ENCODE data around the gene ADARB2.

DNA sequence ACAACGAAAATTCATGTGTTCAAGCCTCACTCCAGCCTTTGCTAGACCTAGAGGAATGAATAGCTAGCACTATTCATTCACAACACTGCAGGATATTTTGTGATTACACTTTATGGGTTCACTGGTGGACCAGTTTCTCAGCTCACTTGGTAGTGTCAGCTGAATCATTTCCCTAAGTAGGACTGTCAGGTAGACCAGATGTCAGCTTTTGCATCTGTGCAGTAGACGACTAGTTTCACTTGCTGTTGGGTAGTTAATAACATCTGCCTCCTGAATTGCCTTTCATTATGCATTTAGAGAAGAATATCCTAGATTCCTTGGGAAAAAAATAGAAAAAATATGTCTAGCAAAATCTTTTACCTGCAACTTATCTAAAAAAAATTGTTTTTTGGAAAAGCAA lies 296.4 kb downstream of the ADARB2 start:
- TF ChIP-seq, protein P1, sequence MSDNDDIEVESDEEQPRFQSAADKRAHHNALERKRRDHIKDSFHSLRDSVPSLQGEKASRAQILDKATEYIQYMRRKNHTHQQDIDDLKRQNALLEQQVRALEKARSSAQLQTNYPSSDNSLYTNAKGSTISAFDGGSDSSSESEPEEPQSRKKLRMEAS (IDR thresholded peaks at IDR 0.05): no peak
- TF ChIP-seq, protein P2, sequence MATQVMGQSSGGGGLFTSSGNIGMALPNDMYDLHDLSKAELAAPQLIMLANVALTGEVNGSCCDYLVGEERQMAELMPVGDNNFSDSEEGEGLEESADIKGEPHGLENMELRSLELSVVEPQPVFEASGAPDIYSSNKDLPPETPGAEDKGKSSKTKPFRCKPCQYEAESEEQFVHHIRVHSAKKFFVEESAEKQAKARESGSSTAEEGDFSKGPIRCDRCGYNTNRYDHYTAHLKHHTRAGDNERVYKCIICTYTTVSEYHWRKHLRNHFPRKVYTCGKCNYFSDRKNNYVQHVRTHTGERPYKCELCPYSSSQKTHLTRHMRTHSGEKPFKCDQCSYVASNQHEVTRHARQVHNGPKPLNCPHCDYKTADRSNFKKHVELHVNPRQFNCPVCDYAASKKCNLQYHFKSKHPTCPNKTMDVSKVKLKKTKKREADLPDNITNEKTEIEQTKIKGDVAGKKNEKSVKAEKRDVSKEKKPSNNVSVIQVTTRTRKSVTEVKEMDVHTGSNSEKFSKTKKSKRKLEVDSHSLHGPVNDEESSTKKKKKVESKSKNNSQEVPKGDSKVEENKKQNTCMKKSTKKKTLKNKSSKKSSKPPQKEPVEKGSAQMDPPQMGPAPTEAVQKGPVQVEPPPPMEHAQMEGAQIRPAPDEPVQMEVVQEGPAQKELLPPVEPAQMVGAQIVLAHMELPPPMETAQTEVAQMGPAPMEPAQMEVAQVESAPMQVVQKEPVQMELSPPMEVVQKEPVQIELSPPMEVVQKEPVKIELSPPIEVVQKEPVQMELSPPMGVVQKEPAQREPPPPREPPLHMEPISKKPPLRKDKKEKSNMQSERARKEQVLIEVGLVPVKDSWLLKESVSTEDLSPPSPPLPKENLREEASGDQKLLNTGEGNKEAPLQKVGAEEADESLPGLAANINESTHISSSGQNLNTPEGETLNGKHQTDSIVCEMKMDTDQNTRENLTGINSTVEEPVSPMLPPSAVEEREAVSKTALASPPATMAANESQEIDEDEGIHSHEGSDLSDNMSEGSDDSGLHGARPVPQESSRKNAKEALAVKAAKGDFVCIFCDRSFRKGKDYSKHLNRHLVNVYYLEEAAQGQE (IDR thresholded peaks at IDR 0.05; ENCODE audit: low read depth): no peak
- TF ChIP-seq CEBPB (IDR thresholded peaks at IDR 0.05) (no peak), CREB1 (IDR thresholded peaks at IDR 0.05; ENCODE audit: low read depth) (no peak), RAD21 (IDR thresholded peaks at IDR 0.05; ENCODE audit: low read depth) (no peak), FOXM1 (IDR thresholded peaks at IDR 0.05; ENCODE audit: borderline replicate concordance, low read depth) (no peak), EP300 (IDR thresholded peaks at IDR 0.05; ENCODE audit: borderline replicate concordance) (no peak), TAF1 (IDR thresholded peaks at IDR 0.05; ENCODE audit: low read depth) (no peak), YY1 (IDR thresholded peaks at IDR 0.05; ENCODE audit: low read depth) (no peak)
- TF ChIP-seq, protein P3, sequence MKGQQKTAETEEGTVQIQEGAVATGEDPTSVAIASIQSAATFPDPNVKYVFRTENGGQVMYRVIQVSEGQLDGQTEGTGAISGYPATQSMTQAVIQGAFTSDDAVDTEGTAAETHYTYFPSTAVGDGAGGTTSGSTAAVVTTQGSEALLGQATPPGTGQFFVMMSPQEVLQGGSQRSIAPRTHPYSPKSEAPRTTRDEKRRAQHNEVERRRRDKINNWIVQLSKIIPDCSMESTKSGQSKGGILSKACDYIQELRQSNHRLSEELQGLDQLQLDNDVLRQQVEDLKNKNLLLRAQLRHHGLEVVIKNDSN (IDR thresholded peaks at IDR 0.05): no peak

Measured in Ishikawa (cell line).